ENCODE measurements around the gene WDR59.
"Not testable (repeated sequence)": the region's sequence is repeated elsewhere in the genome, so short reads cannot be mapped to it uniquely, and the experiment has no call there.

WDR59 gene

GRCh38 chr16:74852500-74852875, 132.4 kb downstream of the WDR59 start:
- DNase-seq (ENCODE audit: low spot score) = no peak

GRCh38 chr16:74850027-74850426, 134.9 kb downstream of the WDR59 start:
- DNase-seq (ENCODE audit: low spot score) = no peak

- no peak for DNase-seq (ENCODE audit: low spot score)
These were observed 137.7 kb downstream of the WDR59 start for GRCh38 chr16:74847202-74847601.

- DNase-seq (ENCODE audit: low spot score) = no peak
These were observed 138.2 kb downstream of the WDR59 start for GRCh38 chr16:74846714-74847113.

GRCh38 chr16:74844041-74844980, 140.6 kb downstream of the WDR59 start:
- DNase-seq (ENCODE audit: low spot score) = no peak

- DNase-seq (ENCODE audit: low spot score) = not testable (repeated sequence)
These were observed 141.4 kb downstream of the WDR59 start for GRCh38 chr16:74843381-74844035.

- DNase-seq (ENCODE audit: low spot score) = no peak
These were observed 142.5 kb downstream of the WDR59 start for GRCh38 chr16:74842413-74842812.

GRCh38 chr16:74841904-74842303, 143.0 kb downstream of the WDR59 start:
- no peak for DNase-seq (ENCODE audit: low spot score)

GRCh38 chr16:74841469-74841868, 143.5 kb downstream of the WDR59 start:
- no peak for DNase-seq (ENCODE audit: low spot score)

- DNase-seq (ENCODE audit: low spot score) = no peak
These were observed 147.9 kb downstream of the WDR59 start for GRCh38 chr16:74837056-74837455.

- DNase-seq (ENCODE audit: low spot score) = no peak
These were observed 148.7 kb downstream of the WDR59 start for GRCh38 chr16:74836111-74836671.

- DNase-seq (ENCODE audit: low spot score) = no peak
These were observed 152.7 kb downstream of the WDR59 start for GRCh38 chr16:74832228-74832627.

GRCh38 chr16:74831467-74831866, 153.5 kb downstream of the WDR59 start:
- no peak for DNase-seq (ENCODE audit: low spot score)

- no peak for DNase-seq (ENCODE audit: low spot score)
These were observed 154.3 kb downstream of the WDR59 start for GRCh38 chr16:74830648-74831047.

- no peak for DNase-seq (ENCODE audit: low spot score)
These were observed 155.3 kb downstream of the WDR59 start for GRCh38 chr16:74829637-74830036.

- DNase-seq (ENCODE audit: low spot score) = no peak
These were observed 159.0 kb downstream of the WDR59 start for GRCh38 chr16:74825941-74826340.

GRCh38 chr16:74825016-74825415, 159.9 kb downstream of the WDR59 start:
- no peak for DNase-seq (ENCODE audit: low spot score)

All from RKO (cell line).